MM.1S (cell line): Measurements from ENCODE around the gene SERTM1.

Source experiments
- DNase-seq: peaks from one replicate; pipeline ENCODE4 v3.0.0-alpha.2; 2015
- H2AFZ ChIP-seq: fragments of 300-600 bp; sonication (generic); 2 replicates; pipeline ENCODE4 v1.6.0; 2016; ENCODE audit warnings: antibody characterized with exemption, low read length
- H3F3A ChIP-seq: fragments of 300-600 bp; sonication (generic); 2 replicates; pipeline ENCODE4 v1.6.1; 2016; ENCODE audit warnings: mild to moderate bottlenecking, antibody characterized with exemption, low read length, moderate library complexity, mixed read lengths; ENCODE audit not compliant: insufficient read depth
- H3K27ac ChIP-seq: fragments of 300-600 bp; sonication (generic); 2 replicates; pipeline ENCODE4 v1.5.1; 2016; ENCODE audit warnings: mild to moderate bottlenecking, low read length
- H3K27me3 ChIP-seq: fragments of 300-600 bp; sonication (generic); replicated peaks from 2 replicates; pipeline ENCODE4 v1.6.0; 2016; ENCODE audit warnings: low read length; ENCODE audit not compliant: insufficient read depth
- H3K36me3 ChIP-seq: fragments of 300-600 bp; sonication (generic); replicated peaks from 2 replicates; pipeline ENCODE4 v1.6.1; 2016; ENCODE audit warnings: mild to moderate bottlenecking, low read length, mixed read lengths; ENCODE audit not compliant: insufficient read depth
- H3K4me1 ChIP-seq: fragments of 300-600 bp; sonication (generic); 2 replicates; pipeline ENCODE4 v1.6.1; 2016; ENCODE audit warnings: low read length, mixed read lengths
- H3K4me2 ChIP-seq: fragments of 300-600 bp; sonication (generic); 2 replicates; pipeline ENCODE4 v1.6.0; 2016; ENCODE audit warnings: low read depth, low read length
- H3K4me3 ChIP-seq: fragments of 300-600 bp; sonication (generic); 2 replicates; pipeline ENCODE4 v1.5.1; 2016; ENCODE audit warnings: low read length, mixed read lengths
- H3K79me2 ChIP-seq: fragments of 300-600 bp; sonication (generic); 2 replicates; pipeline ENCODE4 v1.6.1; 2016; ENCODE audit warnings: mixed run types, low read length, mixed read lengths
- H3K9ac ChIP-seq: fragments of 300-600 bp; sonication (generic); 2 replicates; pipeline ENCODE4 v1.6.1; 2016; ENCODE audit warnings: low read length, mixed read lengths
- H3K9me2 ChIP-seq: fragments of 300-600 bp; sonication (generic); replicated peaks from 2 replicates; pipeline ENCODE4 v1.6.1; 2016; ENCODE audit warnings: mild to moderate bottlenecking, low read length, mixed read lengths; ENCODE audit not compliant: insufficient read depth
- H3K9me3 ChIP-seq: fragments of 300-600 bp; sonication (generic); replicated peaks from 2 replicates; pipeline ENCODE4 v1.6.1; 2016; ENCODE audit warnings: mild to moderate bottlenecking, low read length, mixed read lengths; ENCODE audit not compliant: insufficient read depth
- H4K20me1 ChIP-seq: fragments of 300-600 bp; sonication (generic); 2 replicates; pipeline ENCODE4 v1.6.1; 2016; ENCODE audit warnings: mild to moderate bottlenecking, low read length, moderate library complexity, mixed read lengths; ENCODE audit not compliant: insufficient read depth
- CTCF ChIP-seq: fragments of 300-600 bp; sonication (generic); IDR thresholded peaks from 2 replicates; pipeline ENCODE4 v1.5.1; 2016; ENCODE audit warnings: antibody characterized with exemption, low read length, mixed read lengths
- EZH2 ChIP-seq: fragments of 300-600 bp; sonication (generic); optimal IDR thresholded peaks from 2 replicates; pipeline ENCODE3; 2017; ENCODE audit warnings: low read depth, mild to moderate bottlenecking, antibody characterized with exemption, low read length, mixed read lengths
- EZH2phosphoT487 ChIP-seq: fragments of 300-600 bp; sonication (generic); IDR thresholded peaks from 2 replicates; pipeline ENCODE4 v1.6.1; 2018; ENCODE audit warnings: antibody characterized with exemption, low read length

The SERTM1 gene

GRCh38 chr13:36680913-36681312 is 7.1 kb downstream of the SERTM1 start:
- TF ChIP-seq EZH2phosphoT487, result no peak
- no peak for TF ChIP-seq CTCF
- TF ChIP-seq EZH2, result no peak
- H3K9me3 ChIP-seq, result no peaks in the 10 kb centered on the region
- no peak overlapping the region for H3K27ac ChIP-seq
- H3K9ac ChIP-seq, result no peak overlapping the region
- no peaks in the 10 kb centered on the region for H3K9me2 ChIP-seq
- no peaks in the 10 kb centered on the region for H3K27me3 ChIP-seq
- no peaks in the 10 kb centered on the region for H3F3A ChIP-seq
- H3K79me2 ChIP-seq, result no peaks in the 10 kb centered on the region
- no peak for DNase-seq
- H3K4me3 ChIP-seq, result no peak overlapping the region
- no peak overlapping the region for H2AFZ ChIP-seq
- H3K4me1 ChIP-seq, result no peaks in the 10 kb centered on the region
- no peaks in the 10 kb centered on the region for H3K36me3 ChIP-seq
- no peak overlapping the region for H3K4me2 ChIP-seq
- H4K20me1 ChIP-seq, result no peaks in the 10 kb centered on the region

- H3K36me3 ChIP-seq, result no peaks in the 10 kb centered on the region
- DNase-seq, result no peak
- H3K9ac ChIP-seq, result no peak overlapping the region
- H3K4me3 ChIP-seq, result no peak overlapping the region
- H4K20me1 ChIP-seq, result no peaks in the 10 kb centered on the region
- no peaks in the 10 kb centered on the region for H3K9me3 ChIP-seq
- H3K9me2 ChIP-seq, result no peaks in the 10 kb centered on the region
- no peaks in the 10 kb centered on the region for H3F3A ChIP-seq
- H3K27ac ChIP-seq, result no peak overlapping the region
- TF ChIP-seq EZH2phosphoT487 (no peak), EZH2 (no peak), CTCF (no peak)
- no peaks in the 10 kb centered on the region for H3K27me3 ChIP-seq
- H3K4me2 ChIP-seq, result no peak overlapping the region
- H3K4me1 ChIP-seq, result no peaks in the 10 kb centered on the region
- no peaks in the 10 kb centered on the region for H3K79me2 ChIP-seq
- no peak overlapping the region for H2AFZ ChIP-seq
Observed at GRCh38 chr13:36681894-36682624, 8.2 kb downstream of the SERTM1 start.

GRCh38 chr13:36683701-36684100 is 9.9 kb downstream of the SERTM1 start:
- H3K9ac ChIP-seq, result no peak overlapping the region
- H3F3A ChIP-seq, result no peaks in the 10 kb centered on the region
- H3K4me3 ChIP-seq, result no peak overlapping the region
- TF ChIP-seq EZH2, result no peak
- no peak for TF ChIP-seq CTCF
- no peak for TF ChIP-seq EZH2phosphoT487
- H3K4me1 ChIP-seq, result no peaks in the 10 kb centered on the region
- DNase-seq, result no peak
- no peaks in the 10 kb centered on the region for H3K79me2 ChIP-seq
- no peaks in the 10 kb centered on the region for H3K9me2 ChIP-seq
- no peaks in the 10 kb centered on the region for H3K36me3 ChIP-seq
- no peak overlapping the region for H3K4me2 ChIP-seq
- H4K20me1 ChIP-seq, result no peaks in the 10 kb centered on the region
- H3K27ac ChIP-seq, result no peak overlapping the region
- no peaks in the 10 kb centered on the region for H3K27me3 ChIP-seq
- no peak overlapping the region for H2AFZ ChIP-seq
- H3K9me3 ChIP-seq, result no peaks in the 10 kb centered on the region
